ENCODE data around the gene FAM13C. TPM values are rescaled to one million over a fixed set of nuclear protein-coding genes. Genes with fewer than 3 reads are reported as not detected.

Gene FAM13C
- total and polyA plus RNA-seq, 2 of the 13 experiments (the other 11 are each of a cell fraction or from before 2014, with no cell fraction given), result 0.07 to 0.26 TPM

GRCh38 chr10:59236064-59236697 lies 126.2 kb downstream of the FAM13C start:
- H3K9me3 ChIP-seq (ENCODE audit: low read length), result no peaks in the 10 kb centered on the region
- H3K9ac ChIP-seq (ENCODE audit: insufficient read depth, low read depth, low read length), result no peak overlapping the region
- TF ChIP-seq, protein P1, sequence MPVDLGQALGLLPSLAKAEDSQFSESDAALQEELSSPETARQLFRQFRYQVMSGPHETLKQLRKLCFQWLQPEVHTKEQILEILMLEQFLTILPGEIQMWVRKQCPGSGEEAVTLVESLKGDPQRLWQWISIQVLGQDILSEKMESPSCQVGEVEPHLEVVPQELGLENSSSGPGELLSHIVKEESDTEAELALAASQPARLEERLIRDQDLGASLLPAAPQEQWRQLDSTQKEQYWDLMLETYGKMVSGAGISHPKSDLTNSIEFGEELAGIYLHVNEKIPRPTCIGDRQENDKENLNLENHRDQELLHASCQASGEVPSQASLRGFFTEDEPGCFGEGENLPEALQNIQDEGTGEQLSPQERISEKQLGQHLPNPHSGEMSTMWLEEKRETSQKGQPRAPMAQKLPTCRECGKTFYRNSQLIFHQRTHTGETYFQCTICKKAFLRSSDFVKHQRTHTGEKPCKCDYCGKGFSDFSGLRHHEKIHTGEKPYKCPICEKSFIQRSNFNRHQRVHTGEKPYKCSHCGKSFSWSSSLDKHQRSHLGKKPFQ (CRISPR knock-in tag; IDR thresholded peaks at IDR 0.05; ENCODE audit: insufficient replicate concordance), result no peak
- no peak for TF ChIP-seq BORCS8-MEF2B (CRISPR knock-in tag; IDR thresholded peaks at IDR 0.05)
- no peak for TF ChIP-seq PAF1 (CRISPR knock-in tag; IDR thresholded peaks at IDR 0.05)
- no peak for TF ChIP-seq ZZZ3 (CRISPR knock-in tag; IDR thresholded peaks at IDR 0.05; ENCODE audit: borderline replicate concordance)
- TF ChIP-seq RARA (CRISPR knock-in tag; IDR thresholded peaks at IDR 0.05), result no peak
- TF ChIP-seq UBTF (CRISPR knock-in tag; IDR thresholded peaks at IDR 0.05), result no peak
- TF ChIP-seq HNRNPK (IDR thresholded peaks at IDR 0.05; ENCODE audit: low read depth, low read length, poor library complexity, severe bottlenecking), result peak; percentile 97
- TF ChIP-seq ZNF598 (CRISPR knock-in tag; IDR thresholded peaks at IDR 0.05; ENCODE audit: borderline replicate concordance), result no peak
- TF ChIP-seq RBM22 (optimal IDR thresholded peaks at IDR 0.05; ENCODE audit: low read length), result peak; percentile 65
- no peak for TF ChIP-seq E2F5 (CRISPR knock-in tag; conservative IDR thresholded peaks at IDR 0.05)
- no peak for TF ChIP-seq FOXO1 (CRISPR knock-in tag; IDR thresholded peaks at IDR 0.05)
- TF ChIP-seq AGO2 (optimal IDR thresholded peaks at IDR 0.05; ENCODE audit: low read depth, low read length), result peak; percentile 45
- no peak for ATAC-seq
- peaks cover 8 to 57% of the 10 kb centered on the region in 2 experiments for H3K36me3 ChIP-seq (replicated peaks in 1 of 2; ENCODE audit: control insufficient read depth in 1 of 2, insufficient read depth in 2 of 2, low read length in 2 of 2)
- no peak overlapping the region for H3K4me3 ChIP-seq (replicated peaks in 1 of 3; ENCODE audit: insufficient read depth in 1 of 3, low read depth in 2 of 3, low read length in 3 of 3)
- H3K79me2 ChIP-seq (ENCODE audit: insufficient read depth, low read length), result peaks cover 46% of the 10 kb centered on the region
- H2AFZ ChIP-seq (ENCODE audit: low read length), result no peak overlapping the region
- WGBS (ENCODE audit: low lambda C conversion rate), result 98% methylated on average over 4 of the region's 4 CpGs
- intact Hi-C loops (cut with micrococcal nuclease; ENCODE audit: unreplicated experiment) (no loop called here), in situ Hi-C loops (cut with HindIII; ENCODE audit: extremely low pct_ligation_motif_present, low pct_unique_long_range_greater_than_20kb) (loop anchor here (10.0 kb wide), 1 partner anchor 281 kb away; no protein-coding TSS in a partner anchor)
- ChIA-PET POLR2A (no interaction called here), CTCF (ENCODE audit: low intra/inter-chr PET ratio, low total read pairs) (no interaction called here)
- no TSS peak for BruUV-seq (replicated peaks)
- DNase-seq (ENCODE audit: low spot score), result no peak
- no peak for FAIRE-seq
- no peaks in the 10 kb centered on the region; a peak in 1 of 5 replicates for H3K27me3 ChIP-seq (ENCODE audit: control insufficient read depth in 1 of 2, insufficient read depth in 2 of 2, low read length in 2 of 2)
- peaks cover 5% of the 10 kb centered on the region; the same call in 1 of the 2 replicates for H4K20me1 ChIP-seq (ENCODE audit: insufficient read depth, low read length)
- no peak overlapping the region for H3K27ac ChIP-seq (ENCODE audit: extremely low read length, insufficient read depth, low read length)
- H3K4me1 ChIP-seq (ENCODE audit: insufficient read depth, low read length), result no peaks in the 10 kb centered on the region
- no peak overlapping the region for H3K4me2 ChIP-seq (ENCODE audit: low read depth, low read length)

Data from HepG2 (cell line).